ENCODE results near the gene NEDD9.

DNA sequence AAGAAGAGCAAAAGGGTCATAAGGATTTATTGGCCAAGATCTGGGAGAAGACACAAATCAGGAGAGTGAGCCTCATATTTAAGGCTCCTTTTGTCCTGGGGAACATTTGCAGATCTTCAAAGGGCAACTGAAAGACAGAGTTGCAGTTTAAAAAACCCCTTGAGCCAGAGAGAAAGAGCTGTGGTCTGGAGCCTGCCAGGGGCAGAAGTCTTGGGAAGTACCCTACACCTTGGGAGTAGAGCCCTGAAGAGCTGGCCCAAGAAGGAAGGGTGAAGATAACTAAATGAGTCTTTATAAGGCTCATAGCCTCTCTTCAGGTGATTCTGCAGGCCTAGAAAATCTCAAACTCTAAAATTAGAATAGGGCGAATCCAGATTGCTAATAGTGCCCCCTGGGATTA lies 81.0 kb downstream of the NEDD9 start:
- TF ChIP-seq, protein P1, sequence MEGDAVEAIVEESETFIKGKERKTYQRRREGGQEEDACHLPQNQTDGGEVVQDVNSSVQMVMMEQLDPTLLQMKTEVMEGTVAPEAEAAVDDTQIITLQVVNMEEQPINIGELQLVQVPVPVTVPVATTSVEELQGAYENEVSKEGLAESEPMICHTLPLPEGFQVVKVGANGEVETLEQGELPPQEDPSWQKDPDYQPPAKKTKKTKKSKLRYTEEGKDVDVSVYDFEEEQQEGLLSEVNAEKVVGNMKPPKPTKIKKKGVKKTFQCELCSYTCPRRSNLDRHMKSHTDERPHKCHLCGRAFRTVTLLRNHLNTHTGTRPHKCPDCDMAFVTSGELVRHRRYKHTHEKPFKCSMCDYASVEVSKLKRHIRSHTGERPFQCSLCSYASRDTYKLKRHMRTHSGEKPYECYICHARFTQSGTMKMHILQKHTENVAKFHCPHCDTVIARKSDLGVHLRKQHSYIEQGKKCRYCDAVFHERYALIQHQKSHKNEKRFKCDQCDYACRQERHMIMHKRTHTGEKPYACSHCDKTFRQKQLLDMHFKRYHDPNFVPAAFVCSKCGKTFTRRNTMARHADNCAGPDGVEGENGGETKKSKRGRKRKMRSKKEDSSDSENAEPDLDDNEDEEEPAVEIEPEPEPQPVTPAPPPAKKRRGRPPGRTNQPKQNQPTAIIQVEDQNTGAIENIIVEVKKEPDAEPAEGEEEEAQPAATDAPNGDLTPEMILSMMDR (IDR thresholded peaks at IDR 0.05; ENCODE audit: low read length), result no peak
- no peak for TF ChIP-seq EZH2 (optimal IDR thresholded peaks at IDR 0.05; ENCODE audit: low read depth, low read length)

All from MM.1S (cell line).